ENCODE results near the gene TACO1. TPM values are rescaled to one million over a fixed set of nuclear protein-coding genes. Genes with fewer than 3 reads are reported as not detected.

The TACO1 gene
- total and polyA plus RNA-seq, 2 of the 4 experiments (the other 2 are of a cell fraction), result 6.5 to 28.8 TPM

- no peak for TF ChIP-seq ELK1 (IDR thresholded peaks at IDR 0.05; ENCODE audit: borderline replicate concordance, low read depth, low read length)
- no peak for TF ChIP-seq NFE2L2 (IDR thresholded peaks at IDR 0.05; ENCODE audit: low read depth, low read length)
Observed at GRCh38 chr17:63573634-63574033, 27.1 kb upstream of the TACO1 start (continued).

DNA sequence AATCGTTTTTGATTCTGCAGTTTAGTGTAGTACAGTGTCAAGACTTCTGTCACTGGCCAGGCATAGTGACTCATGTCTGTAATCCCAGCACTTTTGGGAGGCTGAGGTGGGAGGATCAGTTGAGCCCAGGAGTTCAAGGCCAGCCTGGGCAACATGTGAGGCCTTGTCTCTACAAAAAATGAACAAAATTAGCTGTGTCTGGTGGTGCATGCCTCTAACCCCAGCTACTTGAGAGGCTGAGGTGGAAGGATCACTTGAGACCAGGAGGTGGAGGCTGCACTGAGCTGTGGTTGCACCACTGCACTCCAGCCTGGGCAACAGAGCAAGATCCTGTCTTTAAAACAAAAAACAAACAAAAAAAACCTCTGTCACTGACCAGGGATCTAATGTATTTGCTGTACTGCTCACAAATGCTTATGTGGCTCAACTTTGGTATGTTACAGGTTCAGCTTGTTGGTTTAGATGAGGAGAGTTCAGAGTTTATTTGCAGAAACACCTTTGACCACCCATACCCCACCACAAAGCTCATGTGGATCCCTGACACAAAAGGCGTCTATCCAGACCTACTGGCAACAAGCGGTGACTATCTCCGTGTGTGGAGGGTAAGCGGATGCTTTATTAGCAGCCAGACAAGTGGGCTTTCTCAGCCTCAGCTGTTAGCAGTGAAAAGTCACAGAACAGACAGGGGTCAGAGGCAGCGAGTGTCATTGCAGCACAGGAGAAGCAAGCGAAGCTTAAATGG is 22.5 kb upstream of the TACO1 start:
- no peak overlapping the region for H4K91ac ChIP-seq (ENCODE audit: insufficient read depth, low read depth, low read length)
- ATAC-seq (ENCODE audit: low read depth), result no peak
- in situ Hi-C loops (cut with MboI; ENCODE audit: low sequenced_read_pairs), result no loop called here
- ChIA-PET CTCF (no interaction called here), POLR2A (ENCODE audit: unreplicated experiment) (no interaction called here)
- H3K79me1 ChIP-seq (ENCODE audit: low read depth in 1 of 2, low read length in 2 of 2), result peaks cover 59 to 82% of the 10 kb centered on the region in 2 experiments
- H3K4me3 ChIP-seq (ENCODE audit: insufficient read depth, low read depth, low read length), result no peak overlapping the region
- TF ChIP-seq POLR2A (IDR thresholded peaks at IDR 0.05; ENCODE audit: low read depth, low read length) (no peak), RAD21 (IDR thresholded peaks at IDR 0.05; ENCODE audit: low read length) (no peak), CHD1 (IDR thresholded peaks at IDR 0.05; ENCODE audit: low read depth, low read length) (no peak), BHLHE40 (IDR thresholded peaks at IDR 0.05; ENCODE audit: low read depth, low read length) (no peak), SMC3 (IDR thresholded peaks at IDR 0.05; ENCODE audit: low read depth, low read length) (no peak), MAFK (IDR thresholded peaks at IDR 0.05; ENCODE audit: low read depth, low read length) (no peak), MXI1 (IDR thresholded peaks at IDR 0.05; ENCODE audit: borderline replicate concordance, low read depth, low read length) (no peak), USF2 (IDR thresholded peaks at IDR 0.05; ENCODE audit: low read depth, low read length) (no peak), CTCF (conservative IDR thresholded peaks at IDR 0.05; ENCODE audit: low read depth, low read length) (no peak), FOS (IDR thresholded peaks at IDR 0.05; ENCODE audit: low read depth, low read length) (no peak), RFX5 (IDR thresholded peaks at IDR 0.05; ENCODE audit: low read depth, low read length) (no peak)
- H4K5ac ChIP-seq (ENCODE audit: low read depth, low read length), result no peak overlapping the region
- no TSS peak for BruUV-seq (replicated peaks)
- no peak overlapping the region for H3K14ac ChIP-seq (replicated peaks; ENCODE audit: low read depth, low read length)
- 96% methylated on average over 4 of the region's 7 CpGs; no CpG with 5 or more reads in 1 of the 2 experiments for WGBS, 2 experiments (ENCODE audit: extremely low coverage in 2 of 2, insufficient read length in 1 of 2)
- H2BK5ac ChIP-seq (ENCODE audit: low read depth, low read length, poor library complexity, severe bottlenecking), result no peak overlapping the region
- H3K27me3 ChIP-seq (ENCODE audit: control insufficient read depth, insufficient read depth, low read length), result no peaks in the 10 kb centered on the region
- H3K36me3 ChIP-seq (ENCODE audit: control insufficient read depth, insufficient read depth, low read length), result peaks cover 26% of the 10 kb centered on the region
- no peak overlapping the region for H2AFZ ChIP-seq (replicated peaks; ENCODE audit: low read length, poor library complexity)
- H3K27ac ChIP-seq (ENCODE audit: insufficient read depth, low read length), result no peak overlapping the region
- no peaks in the 10 kb centered on the region for H3K4me1 ChIP-seq (ENCODE audit: control insufficient read depth, insufficient read depth, low read length)
- H2AK9ac ChIP-seq (replicated peaks; ENCODE audit: low read depth, low read length, poor library complexity), result no peak overlapping the region
- H3K4me2 ChIP-seq (ENCODE audit: low read depth, low read length), result no peak overlapping the region
- H4K8ac ChIP-seq (ENCODE audit: low read depth in 2 of 2, low read length in 2 of 2), result no peak overlapping the region
- H3K4ac ChIP-seq (ENCODE audit: low read depth, low read length), result no peak overlapping the region
- intact Hi-C loops (cut with micrococcal nuclease), result no loop called here
- peaks cover 13% of the 10 kb centered on the region; the same call in 1 of the 2 replicates for H3K9me1 ChIP-seq (ENCODE audit: insufficient read depth, low read length)
- no peak overlapping the region for H3K9ac ChIP-seq (ENCODE audit: low read depth, low read length)
- H3K18ac ChIP-seq (ENCODE audit: low read depth, low read length), result no peak overlapping the region
- no peak for DNase-seq
- H3K23ac ChIP-seq (ENCODE audit: low read depth, low read length), result no peak overlapping the region
- dilution Hi-C loops (cut with HindIII; ENCODE audit: low sequenced_read_pairs, unreplicated experiment), result no loop called here
- H4K20me1 ChIP-seq (ENCODE audit: insufficient read depth, low read length), result peaks cover 50% of the 10 kb centered on the region
- no peak overlapping the region for H2BK20ac ChIP-seq (ENCODE audit: low read depth, low read length)
- no peaks in the 10 kb centered on the region for H3K9me3 ChIP-seq (ENCODE audit: control insufficient read depth, insufficient read depth, low read length)
- H3K56ac ChIP-seq (ENCODE audit: extremely low read depth, insufficient read depth, low read length), result no peak overlapping the region
- no peak overlapping the region for H2BK15ac ChIP-seq (ENCODE audit: low read depth, low read length)
- H2BK120ac ChIP-seq (ENCODE audit: low read depth, low read length), result no peak overlapping the region
- no peak overlapping the region for H2AK5ac ChIP-seq (ENCODE audit: low read depth, low read length)
